Small intestine (tissue), 16 donors: ENCODE measurements around the gene PRDX4. TPM values are rescaled to one million over a fixed set of nuclear protein-coding genes. Genes with fewer than 3 reads are reported as not detected.

Source experiments
- DNase-seq, 2 donors: peaks; one replicate each; pipeline versions ENCODE4 v3.0.0 to v3.0.0-alpha.2; 2013
- FAIRE-seq: peaks from 2 replicates; lab custom pipeline; 2012; peaks lifted over from hg19 to GRCh38; lab: Jason Lieb, UNC
- H3K27ac ChIP-seq, 3 donors: one replicate each; pipeline ENCODE4 v1.5.1; 2013; ENCODE audit warnings: low read length in 2 of 3, mild to moderate bottlenecking in 2 of 3, control low read depth in 1 of 3, inconsistent platforms in 1 of 3, low read depth in 1 of 3, moderate library complexity in 1 of 3
- H3K27me3 ChIP-seq, 3 donors: one replicate each; pipeline ENCODE4 v1.6.1; 2013; ENCODE audit warnings: low read length in 3 of 3, inconsistent platforms in 1 of 3; ENCODE audit not compliant: control insufficient read depth in 3 of 3, insufficient read depth in 3 of 3
- H3K36me3 ChIP-seq, 3 donors: one replicate each; pipeline ENCODE4 v1.6.1; 2013; ENCODE audit warnings: low read length in 3 of 3, inconsistent platforms in 1 of 3, low read depth in 1 of 3, mild to moderate bottlenecking in 1 of 3, moderate library complexity in 1 of 3; ENCODE audit not compliant: control insufficient read depth in 3 of 3, insufficient read depth in 2 of 3
- H3K4me1 ChIP-seq, 3 donors: one replicate each; pipeline ENCODE4 v1.6.1; 2013; ENCODE audit warnings: low read length in 2 of 3, inconsistent platforms in 1 of 3, low read depth in 1 of 3, mild to moderate bottlenecking in 1 of 3, moderate library complexity in 1 of 3; ENCODE audit not compliant: control insufficient read depth in 3 of 3, insufficient read depth in 2 of 3
- H3K4me3 ChIP-seq, 3 donors: one replicate each; pipeline ENCODE4 v1.5.1; 2013; ENCODE audit warnings: low read length in 3 of 3, control low read depth in 1 of 3, inconsistent platforms in 1 of 3, low read depth in 1 of 3, mild to moderate bottlenecking in 1 of 3, moderate library complexity in 1 of 3
- H3K9me3 ChIP-seq, 2 donors: one replicate each; pipeline ENCODE4 v1.6.1; 2013; ENCODE audit warnings: low read depth in 1 of 2, low read length in 1 of 2; ENCODE audit not compliant: control insufficient read depth in 2 of 2, insufficient read depth in 1 of 2
- WGBS, 3 donors: extraction: QIAGEN DNeasy Blood & Tissue Kit; methylation state at CpG; one replicate each; pipeline ENCODE4 v1.1.7; 2013; 5-methylcytosine and 5-hydroxymethylcytosine counted together
- long read RNA-seq, 10 donors: transcript quantifications; one replicate each; lab custom pipeline, GENCODE V29; 2026
- polyA plus RNA-seq, 4 donors: library from polyadenylated mRNA; stranded (reverse) in 3 of 4; unstranded in 1 of 4; fragments of 200-250 nt in 3 of 4; fragments of 120-200 nt in 1 of 4; gene quantifications; one replicate each; pipeline versions ENCODE4 v1.2.1 to v1.2.3, GENCODE V29; 2013
- donor health status: healthy with polysubstance abuse.
- donor health status: control.
- donor health status: control.
- donor health status: Bipolar disorder and iron deficiency.
- donor health status: healthy.

The PRDX4 gene
- 100 to 1,000 TPM in 2 of 4 donors, 10 to 100 TPM in 2; 13.4 to 124 (median 69.6) TPM for polyA plus RNA-seq
- long read RNA-seq, donor 1, transcript PRDX4-202 (7 exons, 1,005 nt): major isoform, 185 of 215 reads
- long read RNA-seq, donor 1, partial matches to known transcripts: 29 of 215 reads
- long read RNA-seq, donor 1, other reads (novel, unspliced or antisense): 0 of 215 reads
- long read RNA-seq, donor 2, transcript PRDX4-202 (7 exons, 1,005 nt): major isoform, 24 of 24 reads
- long read RNA-seq, donor 2, partial matches to known transcripts: 0 of 24 reads
- long read RNA-seq, donor 2, other reads (novel, unspliced or antisense): 0 of 24 reads
- long read RNA-seq, donor 3, transcript PRDX4-202 (7 exons, 1,005 nt): major isoform, 55 of 55 reads
- long read RNA-seq, donor 3, partial matches to known transcripts: 0 of 55 reads
- long read RNA-seq, donor 3, other reads (novel, unspliced or antisense): 0 of 55 reads
- long read RNA-seq, donor 4, partial matches to known transcripts: 0 of 2 reads
- long read RNA-seq, donor 4, other reads (novel, unspliced or antisense): 0 of 2 reads
- long read RNA-seq, donor 5, transcript PRDX4-202 (7 exons, 1,005 nt): major isoform, 24 of 29 reads
- long read RNA-seq, donor 5, partial matches to known transcripts: 5 of 29 reads
- long read RNA-seq, donor 5, other reads (novel, unspliced or antisense): 0 of 29 reads
- long read RNA-seq, donor 6, transcript PRDX4-202 (7 exons, 1,005 nt): major isoform, 42 of 43 reads
- long read RNA-seq, donor 6, partial matches to known transcripts: 0 of 43 reads
- long read RNA-seq, donor 6, other reads (novel, unspliced or antisense): 0 of 43 reads
- long read RNA-seq, donor 7, transcript PRDX4-202 (7 exons, 1,005 nt): major isoform, 125 of 142 reads
- long read RNA-seq, donor 7, partial matches to known transcripts: 16 of 142 reads
- long read RNA-seq, donor 7, other reads (novel, unspliced or antisense): 0 of 142 reads
- long read RNA-seq, donor 8, transcript PRDX4-202 (7 exons, 1,005 nt): major isoform, 9 of 9 reads
- long read RNA-seq, donor 8, partial matches to known transcripts: 0 of 9 reads
- long read RNA-seq, donor 8, other reads (novel, unspliced or antisense): 0 of 9 reads
- long read RNA-seq, donor 9, transcript PRDX4-202 (7 exons, 1,005 nt): major isoform, 27 of 27 reads
- long read RNA-seq, donor 9, partial matches to known transcripts: 0 of 27 reads
- long read RNA-seq, donor 9, other reads (novel, unspliced or antisense): 0 of 27 reads
- long read RNA-seq, donor 10, transcript PRDX4-202 (7 exons, 1,005 nt): major isoform, 110 of 117 reads
- long read RNA-seq, donor 10, partial matches to known transcripts: 7 of 117 reads
- long read RNA-seq, donor 10, other reads (novel, unspliced or antisense): 0 of 117 reads

DNA sequence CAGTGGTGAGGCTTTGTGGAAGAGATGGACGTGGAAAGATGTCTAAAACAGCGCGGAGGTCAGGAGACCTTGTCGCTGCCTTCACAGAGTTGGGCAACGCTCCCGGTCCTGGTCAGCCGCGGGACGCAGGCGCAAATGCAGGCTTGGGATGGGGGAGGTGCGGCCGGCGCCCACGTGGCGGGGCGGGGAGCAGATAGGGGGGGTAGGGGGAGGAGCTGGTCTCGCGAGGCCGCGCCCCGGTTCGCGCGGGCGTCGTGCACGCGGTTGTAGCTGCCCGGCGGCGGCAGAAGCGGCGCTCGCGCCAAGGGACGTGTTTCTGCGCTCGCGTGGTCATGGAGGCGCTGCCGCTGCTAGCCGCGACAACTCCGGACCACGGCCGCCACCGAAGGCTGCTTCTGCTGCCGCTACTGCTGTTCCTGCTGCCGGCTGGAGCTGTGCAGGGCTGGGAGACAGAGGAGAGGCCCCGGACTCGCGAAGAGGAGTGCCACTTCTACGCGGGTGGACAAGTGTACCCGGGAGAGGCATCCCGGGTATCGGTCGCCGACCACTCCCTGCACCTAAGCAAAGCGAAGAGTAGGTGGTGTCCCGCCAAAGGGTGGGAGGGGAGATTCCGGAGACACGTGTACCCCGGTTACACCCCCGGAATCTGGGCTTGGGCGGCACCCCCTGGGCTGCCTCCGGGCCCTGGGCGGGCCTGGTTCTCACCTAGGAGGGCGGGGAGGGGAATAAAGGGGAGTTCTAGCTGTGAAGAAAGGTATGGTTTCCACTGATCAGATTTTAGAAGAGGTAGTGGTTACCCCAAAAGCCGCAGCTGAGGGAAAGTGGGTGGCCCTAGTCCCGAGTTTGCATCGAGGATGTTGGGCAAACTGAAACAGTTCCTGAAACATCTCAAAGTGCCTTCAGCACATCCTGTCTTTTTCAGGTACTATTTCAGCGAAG lies at the start of gene PRDX4:
PRDX4 (plus strand) TSS at position 255 of the 939 bp plus-strand sequence; CDS start at position 333, 78 bp downstream.
- DNase-seq (peak; percentile 81 to 88), FAIRE-seq (no peak)
- WGBS, 3 donors: 1 to 41% (median 19%) methylated on average over 29 to 73 of the region's 73 CpGs
- H3K36me3 ChIP-seq: no peaks in the 10 kb centered on the region
- H3K9me3 ChIP-seq: no peaks in the 10 kb centered on the region
- H3K4me3 ChIP-seq: peak within 1 kb of the TSS; percentile 37 to 75 (median 46)
- no peaks in the 10 kb centered on the region for H3K27me3 ChIP-seq
- no peaks in the 10 kb centered on the region for H3K4me1 ChIP-seq
- peak within 1 kb of the TSS in 2 of 3 donors; percentile 77 to 86 for H3K27ac ChIP-seq

DNA sequence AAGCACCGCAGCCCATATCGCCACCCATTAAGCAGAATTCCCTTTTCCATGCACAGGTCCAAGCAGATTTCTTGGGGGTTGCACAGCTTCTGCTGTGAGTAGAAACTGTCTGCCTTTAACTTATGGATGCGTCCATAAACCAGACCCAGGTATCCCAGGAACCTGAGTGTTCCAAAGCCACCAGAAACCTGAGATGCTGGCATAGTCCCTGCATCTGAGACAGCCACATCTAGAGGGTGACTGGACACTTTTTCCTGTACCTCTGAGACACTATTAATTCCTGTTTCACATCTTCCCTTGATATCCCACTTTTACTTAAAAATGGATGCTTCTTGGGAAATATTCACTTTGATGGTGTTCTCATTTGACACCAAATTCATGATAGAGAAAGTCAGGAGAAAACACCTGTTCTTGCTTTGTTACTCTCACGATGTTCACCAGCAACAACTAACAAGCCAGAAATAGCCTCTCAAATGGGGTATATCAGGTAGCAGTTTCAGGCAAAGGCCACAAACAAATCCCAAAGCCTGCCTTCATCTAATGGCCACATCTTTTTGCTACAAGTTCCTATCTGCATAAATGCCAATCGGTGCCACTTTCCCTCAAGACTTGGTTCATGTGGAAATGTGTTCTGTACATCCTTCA lies 45.5 kb upstream of the PRDX4 start:
- Histone ChIP-seq H3K9me3 (no peaks in the 10 kb centered on the region), H3K4me1 (no peaks in the 10 kb centered on the region), H3K4me3 (no peak overlapping the region), H3K36me3 (no peaks in the 10 kb centered on the region), H3K27me3 (no peaks in the 10 kb centered on the region), H3K27ac (no peak overlapping the region)
- WGBS, 3 donors: 82 to 92% (median 88%) methylated on average over 5 of the region's 5 CpGs
- no peak for FAIRE-seq
- DNase-seq: no peak

GRCh38 chrX:23623797-23624196 lies 43.5 kb upstream of the PRDX4 start:
- FAIRE-seq (no peak), DNase-seq (no peak)
- Histone ChIP-seq H3K9me3 (no peaks in the 10 kb centered on the region), H3K4me3 (no peak overlapping the region), H3K27me3 (no peaks in the 10 kb centered on the region), H3K27ac (no peak overlapping the region), H3K36me3 (no peaks in the 10 kb centered on the region), H3K4me1 (peaks cover 0 to 4% (median 0%) of the 10 kb centered on the region in 3 donors)
- WGBS, 3 donors: 74 to 85% (median 83%) methylated on average over 4 of the region's 4 CpGs

GRCh38 chrX:23626651-23627050 lies 40.6 kb upstream of the PRDX4 start:
- Histone ChIP-seq H3K9me3 (no peaks in the 10 kb centered on the region), H3K27ac (no peak overlapping the region), H3K4me3 (no peak overlapping the region), H3K36me3 (no peaks in the 10 kb centered on the region), H3K27me3 (no peaks in the 10 kb centered on the region), H3K4me1 (peaks cover 0 to 4% (median 0%) of the 10 kb centered on the region in 3 donors)
- DNase-seq: no peak
- peak; percentile 49 for FAIRE-seq
- WGBS, 3 donors: 59 to 71% (median 65%) methylated on average over 1 of the region's 1 CpG

DNA sequence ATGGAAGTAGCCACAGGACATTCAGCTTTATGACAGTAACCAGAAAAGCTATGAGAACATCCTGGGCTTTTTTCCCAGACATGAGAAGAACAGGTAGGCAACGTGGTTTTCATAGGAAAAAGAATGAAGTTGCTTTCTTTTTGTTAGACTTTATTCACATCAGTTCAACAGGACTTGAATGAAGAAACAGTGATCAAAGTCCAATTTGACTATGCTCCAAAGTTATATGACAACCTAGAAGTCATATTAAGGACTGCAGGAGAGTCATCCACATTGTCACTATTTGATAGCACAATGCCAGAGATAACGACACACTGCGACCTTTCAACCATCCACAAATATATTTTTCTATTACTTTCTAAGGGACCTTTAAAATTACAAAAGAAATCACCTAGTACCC lies 39.2 kb upstream of the PRDX4 start:
- Histone ChIP-seq H3K36me3 (no peaks in the 10 kb centered on the region), H3K27ac (peak overlapping the region in 1 of 3 donors; percentile 65), H3K4me3 (no peak overlapping the region), H3K27me3 (no peaks in the 10 kb centered on the region), H3K4me1 (peaks cover 0 to 4% (median 0%) of the 10 kb centered on the region in 3 donors), H3K9me3 (no peaks in the 10 kb centered on the region)
- FAIRE-seq (no peak), DNase-seq (peak; percentile 25 to 53)
- 21 to 34% (median 26%) methylated on average over 3 of the region's 3 CpGs for WGBS, 3 donors

GRCh38 chrX:23631136-23631535 lies 36.2 kb upstream of the PRDX4 start:
- WGBS, 3 donors: 68 to 83% (median 78%) methylated on average over 4 of the region's 4 CpGs
- Histone ChIP-seq H3K27me3 (no peaks in the 10 kb centered on the region), H3K4me3 (no peak overlapping the region), H3K27ac (no peak overlapping the region), H3K36me3 (no peaks in the 10 kb centered on the region), H3K9me3 (no peaks in the 10 kb centered on the region), H3K4me1 (peaks cover 0 to 4% (median 0%) of the 10 kb centered on the region in 3 donors)
- FAIRE-seq (no peak), DNase-seq (no peak)
